ENCODE data around the gene FOXI1. TPM values are rescaled to one million over a fixed set of nuclear protein-coding genes. Genes with fewer than 3 reads are reported as not detected.

Gene FOXI1
- total and polyA plus RNA-seq, 2 of the 13 experiments (the other 11 are each of a cell fraction or from before 2014, with no cell fraction given): not detected

DNA sequence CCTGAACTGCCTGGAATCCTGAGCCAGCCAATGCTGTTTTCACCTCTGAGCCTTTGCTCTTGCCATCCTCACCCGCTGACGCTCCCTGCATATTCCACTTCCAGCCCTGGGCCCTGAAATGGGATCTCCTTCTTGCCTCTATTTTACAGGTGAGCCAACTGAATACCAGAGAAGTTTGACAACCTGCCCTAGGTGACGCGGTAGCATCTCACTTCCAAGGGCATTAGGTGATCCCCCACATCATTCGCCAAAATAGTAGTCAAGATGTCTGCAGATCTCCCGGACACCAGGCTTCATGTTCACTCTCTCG, 43.5 kb downstream of the FOXI1 start:
- H3K27ac ChIP-seq (ENCODE audit: extremely low read length, insufficient read depth, low read length): no peak overlapping the region
- H3K4me3 ChIP-seq (replicated peaks in 1 of 3; ENCODE audit: insufficient read depth in 1 of 3, low read depth in 2 of 3, low read length in 3 of 3): no peak overlapping the region
- H2AFZ ChIP-seq (ENCODE audit: low read length): no peak overlapping the region
- no peaks in the 10 kb centered on the region for H3K36me3 ChIP-seq (replicated peaks in 1 of 2; ENCODE audit: control insufficient read depth in 1 of 2, insufficient read depth in 2 of 2, low read length in 2 of 2)
- no peak overlapping the region for H3K4me2 ChIP-seq (ENCODE audit: low read depth, low read length)
- H3K27me3 ChIP-seq (ENCODE audit: control insufficient read depth in 1 of 2, insufficient read depth in 2 of 2, low read length in 2 of 2): no peaks in the 10 kb centered on the region
- no peak overlapping the region for H3K9ac ChIP-seq (ENCODE audit: insufficient read depth, low read depth, low read length)
- peaks cover 10% of the 10 kb centered on the region for H3K4me1 ChIP-seq (ENCODE audit: insufficient read depth, low read length)
- intact Hi-C loops (cut with micrococcal nuclease; ENCODE audit: unreplicated experiment): no loop called here
- ChIA-PET CTCF (ENCODE audit: low intra/inter-chr PET ratio, low total read pairs) (no interaction called here), POLR2A (no interaction called here)
- TF ChIP-seq ZNF275 (CRISPR knock-in tag; IDR thresholded peaks at IDR 0.05; ENCODE audit: borderline replicate concordance): no peak
- TF ChIP-seq TAF15 (IDR thresholded peaks at IDR 0.05; ENCODE audit: low read depth, low read length, poor library complexity, severe bottlenecking): no peak
- TF ChIP-seq PHF5A (CRISPR knock-in tag; IDR thresholded peaks at IDR 0.05; ENCODE audit: low read depth, unreplicated experiment): no peak
- TF ChIP-seq, protein P1, sequence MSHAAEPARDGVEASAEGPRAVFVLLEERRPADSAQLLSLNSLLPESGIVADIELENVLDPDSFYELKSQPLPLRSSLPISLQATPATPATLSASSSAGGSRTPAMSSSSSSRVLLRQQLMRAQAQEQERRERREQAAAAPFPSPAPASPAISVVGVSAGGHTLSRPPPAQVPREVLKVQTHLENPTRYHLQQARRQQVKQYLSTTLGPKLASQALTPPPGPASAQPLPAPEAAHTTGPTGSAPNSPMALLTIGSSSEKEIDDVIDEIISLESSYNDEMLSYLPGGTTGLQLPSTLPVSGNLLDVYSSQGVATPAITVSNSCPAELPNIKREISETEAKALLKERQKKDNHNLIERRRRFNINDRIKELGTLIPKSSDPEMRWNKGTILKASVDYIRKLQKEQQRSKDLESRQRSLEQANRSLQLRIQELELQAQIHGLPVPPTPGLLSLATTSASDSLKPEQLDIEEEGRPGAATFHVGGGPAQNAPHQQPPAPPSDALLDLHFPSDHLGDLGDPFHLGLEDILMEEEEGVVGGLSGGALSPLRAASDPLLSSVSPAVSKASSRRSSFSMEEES (CRISPR knock-in tag; IDR thresholded peaks at IDR 0.05): no peak
- TF ChIP-seq ZNF3 (CRISPR knock-in tag; IDR thresholded peaks at IDR 0.05): no peak
- no peak for TF ChIP-seq ZNF674 (CRISPR knock-in tag; IDR thresholded peaks at IDR 0.05; ENCODE audit: low read depth)
- TF ChIP-seq ASH2L (IDR thresholded peaks at IDR 0.05; ENCODE audit: insufficient read length, low read depth, low read length): no peak
- in situ Hi-C loops (cut with HindIII; ENCODE audit: extremely low pct_ligation_motif_present, low pct_unique_long_range_greater_than_20kb): no loop called here
- DNase-seq (ENCODE audit: low spot score): no peak
- 96% methylated on average over 7 of the region's 7 CpGs for WGBS (ENCODE audit: low lambda C conversion rate)
- no TSS peak for BruUV-seq (replicated peaks)
- H4K20me1 ChIP-seq (ENCODE audit: insufficient read depth, low read length): no peaks in the 10 kb centered on the region
- no peaks in the 10 kb centered on the region for H3K9me3 ChIP-seq (ENCODE audit: low read length)
- ATAC-seq: no peak
- no peak for FAIRE-seq
- no peaks in the 10 kb centered on the region for H3K79me2 ChIP-seq (ENCODE audit: insufficient read depth, low read length)

Measured in HepG2 (cell line).